Esophagus muscularis mucosa (tissue), 4 donors: Measurements from ENCODE around the gene CHRNG.

ENCODE experiments used
- CTCF ChIP-seq, 3 experiments: fragments of 200-600 bp in 2 of 3; fragments of 450-650 bp in 1 of 3; sonication (generic) in 2 of 3; IDR thresholded peaks; one replicate each; pipeline ENCODE4 v1.5.1; 2017 to 2019; ENCODE audit warnings: antibody characterized with exemption in 3 of 3, mild to moderate bottlenecking in 2 of 3, moderate library complexity in 1 of 3
- EP300 ChIP-seq: sonication (generic); formaldehyde crosslinking; IDR thresholded peaks from one replicate; pipeline ENCODE4 v1.6.1; 2017; ENCODE audit warnings: antibody characterized with exemption
- POLR2A ChIP-seq: fragments of 450-650 bp; IDR thresholded peaks from one replicate; pipeline ENCODE4 v1.6.1; 2017; ENCODE audit warnings: antibody characterized with exemption, moderate library complexity, mild to moderate bottlenecking, low read depth

- TF ChIP-seq CTCF (IDR thresholded peaks at IDR 0.05) (no peak), POLR2A (no peak), EP300 (no peak)
These were observed 48.2 kb upstream of the CHRNG start for GRCh38 chr2:232491139-232491780.
